Ammon's horn (tissue), 1 donor: ENCODE measurements around the gene PLD5.

ENCODE experiments used
- DNase-seq: peaks from one replicate; pipeline ENCODE4 v3.0.0-alpha.2; 2016; ENCODE audit warnings: low spot score

The PLD5 gene

DNA sequence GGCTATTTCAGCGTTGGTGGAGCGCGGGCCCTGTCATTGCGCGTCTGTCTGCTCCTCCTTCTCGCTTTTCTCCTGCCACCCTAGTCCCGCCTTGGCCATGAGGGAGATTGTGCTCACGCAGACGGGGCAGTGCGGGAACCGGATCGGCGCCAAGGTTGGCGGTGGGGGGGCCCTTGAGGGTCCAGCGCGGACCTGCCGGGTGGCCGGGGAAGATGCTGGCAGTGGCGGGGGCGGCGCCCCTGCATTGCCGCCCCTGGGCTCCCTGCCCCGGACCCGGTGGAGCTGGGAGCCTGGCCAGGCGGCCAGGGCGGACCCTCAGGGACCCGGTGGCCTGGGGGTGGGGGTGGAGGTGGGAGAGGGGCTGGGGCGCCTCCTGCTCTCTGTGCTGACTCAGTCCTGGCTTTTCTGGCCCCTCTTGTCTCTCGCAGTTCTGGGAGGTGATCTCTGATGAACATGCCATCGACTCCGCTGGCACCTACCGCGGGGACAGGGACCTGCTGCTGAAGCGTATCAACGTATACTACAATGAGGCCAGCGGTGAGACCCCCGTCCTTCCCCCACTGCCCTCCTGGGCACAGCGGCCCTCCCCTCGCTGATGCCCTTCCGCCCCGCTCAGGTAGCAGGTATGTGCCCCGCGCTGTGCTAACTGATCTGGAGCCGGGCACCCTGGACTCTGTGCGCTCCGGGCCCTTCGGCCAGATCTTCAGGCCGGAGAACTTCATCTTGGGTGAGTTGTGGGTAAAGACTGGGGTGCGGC is 467.3 kb downstream of the PLD5 start:
- no peak for DNase-seq

DNA sequence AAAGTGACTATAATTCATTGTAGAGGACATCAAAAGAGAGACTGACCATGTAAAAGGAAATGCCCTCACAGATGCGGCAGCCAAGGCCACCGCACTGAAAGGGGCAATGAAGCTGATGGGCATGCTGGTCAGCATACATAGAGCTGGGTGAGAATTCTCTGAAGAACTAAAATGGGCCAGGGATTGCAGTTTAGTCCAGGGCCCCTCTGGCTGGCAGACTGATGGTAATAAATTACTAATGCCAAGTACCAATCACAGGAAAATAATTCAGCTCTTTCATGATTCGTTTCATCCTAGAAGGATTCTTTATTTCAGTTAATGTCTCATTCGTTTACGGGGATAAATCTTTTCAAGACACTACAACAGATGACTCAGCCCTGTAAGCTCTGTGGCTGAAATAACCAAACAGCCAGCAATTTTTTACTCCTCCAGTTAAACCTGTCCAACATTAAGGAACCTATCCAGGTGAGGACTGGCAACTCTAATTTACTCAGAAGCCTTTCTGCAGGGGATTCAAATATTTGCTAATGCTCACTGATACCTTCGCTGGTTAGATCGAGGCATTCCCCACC is 468.7 kb downstream of the PLD5 start:
- no peak for DNase-seq

DNA sequence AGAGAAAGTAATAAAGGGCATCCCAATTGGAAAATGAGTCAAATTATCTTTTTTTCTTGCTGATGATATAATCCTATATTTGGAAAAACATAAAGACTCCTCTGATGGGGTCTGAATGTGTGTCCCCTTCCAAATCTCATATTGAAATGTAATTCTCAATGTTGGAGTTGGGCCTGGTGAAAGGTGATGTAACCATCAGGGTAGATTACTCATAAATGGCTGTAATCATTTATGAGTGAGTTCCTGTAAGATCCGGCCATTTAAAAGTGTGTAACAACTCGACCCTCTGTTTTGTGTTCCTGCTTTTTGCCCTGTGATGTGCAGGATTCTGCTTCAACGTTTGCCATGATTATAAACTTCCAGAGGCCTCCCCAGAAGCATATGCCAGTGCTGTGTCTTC is 481.3 kb downstream of the PLD5 start:
- DNase-seq, result no peak

DNA sequence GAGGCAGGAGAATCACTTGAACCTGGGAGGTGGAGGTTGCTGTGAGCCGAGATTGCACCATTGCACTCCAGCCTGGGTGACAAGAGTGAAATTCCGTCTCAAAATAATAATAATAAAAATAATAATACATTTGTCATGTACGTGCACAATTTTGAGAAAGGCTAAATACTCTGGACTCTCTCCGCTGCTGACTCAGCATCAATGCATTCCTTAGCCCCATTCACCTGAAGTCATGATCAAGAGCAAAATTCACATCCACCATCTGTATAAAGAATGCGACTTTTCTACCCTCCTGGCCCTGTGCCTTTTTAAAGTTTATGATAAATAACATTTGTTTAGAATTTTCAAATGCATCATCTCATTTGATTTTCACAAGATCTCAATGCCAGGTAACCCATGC is 490.1 kb downstream of the PLD5 start:
- DNase-seq, result no peak

DNA sequence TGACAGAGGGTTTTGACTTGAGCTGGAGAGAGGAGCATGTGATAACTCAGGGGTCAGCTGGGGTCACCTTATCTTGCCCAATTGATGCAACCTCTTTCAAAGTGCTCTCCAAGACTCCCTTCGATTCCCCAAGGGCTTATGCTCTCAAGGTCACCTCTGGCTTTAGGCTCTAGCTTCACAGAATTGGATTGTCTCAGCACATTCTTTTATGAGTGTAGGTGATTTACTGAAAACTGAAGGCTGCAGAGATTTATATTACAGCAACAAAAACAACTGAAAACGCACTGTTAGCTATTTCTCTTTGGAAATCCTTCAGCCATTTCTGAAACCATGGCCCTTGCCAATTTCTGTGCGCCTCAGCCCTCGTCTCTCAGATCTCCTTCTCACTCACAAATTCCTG is 491.1 kb downstream of the PLD5 start:
- no peak for DNase-seq
